ENCODE data around the gene OSBPL2.

OSBPL2 gene

DNA sequence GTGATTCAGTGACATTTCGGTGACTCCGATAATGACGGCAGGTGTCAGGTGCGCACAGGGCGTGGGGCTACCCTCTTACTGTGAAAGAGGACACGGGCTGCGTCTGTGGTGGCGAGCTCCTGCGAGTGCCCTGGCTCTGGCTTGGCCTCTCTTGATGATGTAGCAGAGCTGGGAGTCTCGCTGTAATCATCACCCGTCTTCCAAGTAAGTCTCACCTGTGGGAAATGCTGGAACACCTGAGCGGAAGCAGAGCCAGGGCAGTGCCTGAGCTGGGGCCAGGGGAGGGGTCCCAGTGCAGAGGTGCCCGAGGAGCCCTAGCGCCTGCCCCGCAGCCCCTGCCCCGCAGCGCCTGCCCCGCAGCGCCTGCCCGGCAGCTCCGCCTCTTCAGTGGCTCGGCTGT lies 4.8 kb downstream of the OSBPL2 start:
- POLR2A ChIA-PET: no interaction called here
- no peak for DNase-seq (ENCODE audit: extremely low spot score)
- CTCF ChIA-PET: no interaction called here
- TF ChIP-seq, protein P1, sequence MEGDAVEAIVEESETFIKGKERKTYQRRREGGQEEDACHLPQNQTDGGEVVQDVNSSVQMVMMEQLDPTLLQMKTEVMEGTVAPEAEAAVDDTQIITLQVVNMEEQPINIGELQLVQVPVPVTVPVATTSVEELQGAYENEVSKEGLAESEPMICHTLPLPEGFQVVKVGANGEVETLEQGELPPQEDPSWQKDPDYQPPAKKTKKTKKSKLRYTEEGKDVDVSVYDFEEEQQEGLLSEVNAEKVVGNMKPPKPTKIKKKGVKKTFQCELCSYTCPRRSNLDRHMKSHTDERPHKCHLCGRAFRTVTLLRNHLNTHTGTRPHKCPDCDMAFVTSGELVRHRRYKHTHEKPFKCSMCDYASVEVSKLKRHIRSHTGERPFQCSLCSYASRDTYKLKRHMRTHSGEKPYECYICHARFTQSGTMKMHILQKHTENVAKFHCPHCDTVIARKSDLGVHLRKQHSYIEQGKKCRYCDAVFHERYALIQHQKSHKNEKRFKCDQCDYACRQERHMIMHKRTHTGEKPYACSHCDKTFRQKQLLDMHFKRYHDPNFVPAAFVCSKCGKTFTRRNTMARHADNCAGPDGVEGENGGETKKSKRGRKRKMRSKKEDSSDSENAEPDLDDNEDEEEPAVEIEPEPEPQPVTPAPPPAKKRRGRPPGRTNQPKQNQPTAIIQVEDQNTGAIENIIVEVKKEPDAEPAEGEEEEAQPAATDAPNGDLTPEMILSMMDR (IDR thresholded peaks at IDR 0.05; ENCODE audit: control extremely low read depth, extremely low read depth, low read depth, missing control alignments): no peak

DNA sequence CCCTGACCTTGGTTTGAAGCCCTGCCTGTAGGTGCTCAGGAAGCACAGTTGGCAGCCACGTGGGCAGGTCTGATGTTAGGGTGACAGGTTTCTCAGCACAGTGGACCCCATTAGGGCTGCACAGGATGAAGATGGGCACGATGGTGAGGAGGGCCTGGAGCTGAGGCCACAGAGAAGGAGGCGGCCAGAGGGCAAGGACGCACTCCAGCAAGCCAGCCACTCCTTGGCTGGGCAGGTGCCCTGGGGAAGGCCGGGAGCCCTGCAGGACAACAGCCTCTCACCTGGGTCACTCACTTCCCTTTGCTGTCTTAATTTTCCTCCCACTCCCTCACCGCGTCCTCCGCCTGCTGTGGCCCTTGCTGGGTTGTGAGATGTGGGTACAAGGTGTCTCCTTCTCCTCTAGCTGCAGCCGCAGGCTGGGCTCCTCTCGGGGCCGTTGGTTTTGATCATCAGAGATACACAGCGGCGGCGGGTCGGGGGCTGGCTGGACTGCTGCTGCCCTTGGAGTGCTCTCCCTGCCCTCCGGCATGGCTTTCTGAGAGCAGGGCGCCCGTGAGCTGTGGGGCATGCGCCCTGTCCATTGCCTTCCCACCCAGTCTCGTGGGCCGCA lies 5.7 kb downstream of the OSBPL2 start:
- TF ChIP-seq, protein P1 (IDR thresholded peaks at IDR 0.05; ENCODE audit: control extremely low read depth, extremely low read depth, low read depth, missing control alignments): no peak
- ChIA-PET CTCF (no interaction called here), POLR2A (no interaction called here)
- no peak for DNase-seq (ENCODE audit: extremely low spot score)

DNA sequence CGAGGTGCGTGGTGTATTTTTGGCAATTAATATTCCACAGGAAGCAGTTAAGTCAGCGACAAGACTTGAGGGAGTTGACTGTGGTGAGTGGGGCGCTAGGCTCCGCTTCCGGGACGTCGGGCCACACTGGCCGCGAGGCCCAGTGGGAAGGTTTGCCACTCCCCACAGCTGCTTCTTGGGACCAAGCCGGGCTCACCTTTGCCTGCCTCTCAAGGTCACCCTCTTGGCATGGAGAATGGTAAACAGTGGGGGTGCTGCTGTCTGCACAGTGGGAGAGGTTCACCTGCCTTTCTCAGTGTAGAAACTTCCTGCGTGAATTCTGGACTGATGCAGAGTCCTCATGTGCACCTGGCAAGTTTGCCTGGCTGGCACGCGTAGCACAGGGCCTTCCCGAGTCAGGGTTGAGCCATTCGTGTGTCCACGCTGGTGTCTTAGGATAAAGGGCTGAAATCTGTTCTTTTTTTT lies 6.4 kb downstream of the OSBPL2 start:
- CTCF ChIA-PET: no interaction called here
- TF ChIP-seq, protein P1 (IDR thresholded peaks at IDR 0.05; ENCODE audit: control extremely low read depth, extremely low read depth, low read depth, missing control alignments): no peak
- POLR2A ChIA-PET: interaction anchor here (0.7 kb wide), 1 partner anchor 234 kb away, joined by 3 read pairs; no protein-coding TSS in a partner anchor
- DNase-seq (ENCODE audit: extremely low spot score): no peak

DNA sequence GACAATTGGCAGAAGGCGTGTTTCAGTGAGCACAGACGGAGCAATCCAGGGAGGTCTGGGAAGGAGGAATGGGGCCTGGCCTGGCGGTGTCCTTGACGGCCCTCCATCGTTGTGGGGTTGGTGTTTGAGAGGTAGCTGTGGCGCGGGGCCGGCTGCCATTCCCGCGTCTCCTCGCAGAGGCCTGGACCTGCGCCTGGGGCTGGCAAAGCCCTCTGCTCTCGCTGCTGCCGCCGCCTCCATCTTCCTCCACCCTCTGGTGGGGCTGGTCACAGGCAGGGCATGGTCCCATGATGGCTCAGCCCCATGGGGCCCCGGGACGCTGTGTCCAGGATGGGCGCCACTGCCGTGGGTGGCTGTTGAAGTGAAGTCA lies 7.6 kb downstream of the OSBPL2 start:
- ChIA-PET CTCF (no interaction called here), POLR2A (no interaction called here)
- TF ChIP-seq, protein P1 (IDR thresholded peaks at IDR 0.05; ENCODE audit: control extremely low read depth, extremely low read depth, low read depth, missing control alignments): no peak
- no peak for DNase-seq (ENCODE audit: extremely low spot score)

GRCh38 chr20:62246431-62246830 lies 8.1 kb downstream of the OSBPL2 start:
- no peak for DNase-seq (ENCODE audit: extremely low spot score)
- ChIA-PET POLR2A (no interaction called here), CTCF (interaction anchor here (1.0 kb wide), 1 partner anchor 240 kb away, joined by 3 read pairs; no protein-coding TSS in a partner anchor)
- TF ChIP-seq, protein P1 (IDR thresholded peaks at IDR 0.05; ENCODE audit: control extremely low read depth, extremely low read depth, low read depth, missing control alignments): no peak

DNA sequence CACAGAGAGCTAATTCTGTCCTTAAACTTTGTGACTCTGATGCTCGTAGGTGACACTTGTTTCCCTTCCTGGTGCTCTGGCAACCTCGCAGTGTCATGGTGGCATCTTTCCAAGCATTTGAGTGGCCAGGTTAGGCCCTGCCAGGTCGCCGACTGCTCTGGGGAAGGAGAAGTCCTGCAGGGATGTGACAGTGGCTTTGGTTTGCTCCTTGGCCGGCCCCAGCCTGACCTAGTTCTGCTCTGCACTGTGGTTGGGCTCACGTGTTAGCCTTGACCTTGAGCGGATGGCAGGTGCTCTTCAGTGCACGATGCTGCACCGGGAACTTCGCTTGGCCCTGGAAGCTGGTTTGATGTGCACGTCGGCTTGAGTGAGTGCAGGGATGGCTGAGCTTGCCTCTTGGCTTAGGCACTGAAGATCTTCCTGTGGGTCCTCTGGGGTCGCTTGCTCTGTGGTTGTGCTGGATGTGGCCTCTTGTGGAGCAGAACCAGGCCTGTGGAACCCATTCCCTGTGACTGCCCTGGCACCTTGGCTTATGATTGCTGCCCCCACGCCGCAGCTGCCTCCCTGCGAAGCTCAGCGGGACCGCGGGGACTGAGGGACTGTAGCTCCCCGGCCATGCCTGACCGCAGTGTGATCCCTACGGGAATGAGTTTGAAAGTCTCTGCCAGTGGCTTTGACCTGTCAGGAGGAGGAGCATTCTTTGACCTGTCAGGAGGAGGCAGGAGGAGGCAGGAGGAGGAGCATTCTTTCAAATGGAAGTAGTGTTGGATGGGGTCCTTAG lies 8.7 kb downstream of the OSBPL2 start:
- DNase-seq (ENCODE audit: extremely low spot score): no peak
- TF ChIP-seq, protein P1 (IDR thresholded peaks at IDR 0.05; ENCODE audit: control extremely low read depth, extremely low read depth, low read depth, missing control alignments): no peak
- CTCF ChIA-PET: interaction anchor here (1.0 kb wide), 1 partner anchor 241 kb away, joined by 3 read pairs; no protein-coding TSS in a partner anchor
- POLR2A ChIA-PET: no interaction called here

Data from GM10248 (cell line).